ENCODE results near the gene FGF12.

FGF12 gene

GRCh38 chr3:192177383-192177782 lies 550.0 kb downstream of the FGF12 start:
- DNase-seq (ENCODE audit: low read depth), result no peak
- no peak overlapping the region for H3K4me3 ChIP-seq (ENCODE audit: low read depth, low read length)
- in situ Hi-C loops (cut with HindIII; ENCODE audit: low sequenced_read_pairs), result no loop called here
- TF ChIP-seq CTCF (IDR thresholded peaks at IDR 0.05; ENCODE audit: low read depth, low read length, missing control alignments), result no peak

- no peak for TF ChIP-seq CTCF (IDR thresholded peaks at IDR 0.05; ENCODE audit: low read depth, low read length, missing control alignments)
- DNase-seq (ENCODE audit: low read depth), result no peak
- in situ Hi-C loops (cut with HindIII; ENCODE audit: low sequenced_read_pairs), result no loop called here
- no peak overlapping the region for H3K4me3 ChIP-seq (ENCODE audit: low read depth, low read length)
These were observed 553.1 kb downstream of the FGF12 start for GRCh38 chr3:192174283-192174682.

GRCh38 chr3:192171213-192171612 lies 556.1 kb downstream of the FGF12 start:
- no peak overlapping the region for H3K4me3 ChIP-seq (ENCODE audit: low read depth, low read length)
- in situ Hi-C loops (cut with HindIII; ENCODE audit: low sequenced_read_pairs), result no loop called here
- no peak for TF ChIP-seq CTCF (IDR thresholded peaks at IDR 0.05; ENCODE audit: low read depth, low read length, missing control alignments)
- no peak for DNase-seq (ENCODE audit: low read depth)

GRCh38 chr3:192170659-192171058 lies 556.7 kb downstream of the FGF12 start:
- no peak overlapping the region for H3K4me3 ChIP-seq (ENCODE audit: low read depth, low read length)
- no peak for TF ChIP-seq CTCF (IDR thresholded peaks at IDR 0.05; ENCODE audit: low read depth, low read length, missing control alignments)
- in situ Hi-C loops (cut with HindIII; ENCODE audit: low sequenced_read_pairs), result no loop called here
- DNase-seq (ENCODE audit: low read depth), result no peak

- in situ Hi-C loops (cut with HindIII; ENCODE audit: low sequenced_read_pairs), result no loop called here
- no peak overlapping the region for H3K4me3 ChIP-seq (ENCODE audit: low read depth, low read length)
- TF ChIP-seq CTCF (IDR thresholded peaks at IDR 0.05; ENCODE audit: low read depth, low read length, missing control alignments), result no peak
- DNase-seq (ENCODE audit: low read depth), result no peak
These were observed 557.3 kb downstream of the FGF12 start for GRCh38 chr3:192170031-192170430.

- peak; percentile 74 for DNase-seq (ENCODE audit: low read depth)
- TF ChIP-seq CTCF (IDR thresholded peaks at IDR 0.05; ENCODE audit: low read depth, low read length, missing control alignments), result no peak
- in situ Hi-C loops (cut with HindIII; ENCODE audit: low sequenced_read_pairs), result no loop called here
- H3K4me3 ChIP-seq (ENCODE audit: low read depth, low read length), result no peak overlapping the region
These were observed 557.9 kb downstream of the FGF12 start for GRCh38 chr3:192169332-192169915.

All from astrocyte of the cerebellum (primary cell).